Activated CD4-positive, alpha-beta T cell treated with anti-CD3 and anti-CD28 coated beads for 36 hours (primary cell): Measurements from ENCODE around the gene C1R. TPM values are rescaled to one million over a fixed set of nuclear protein-coding genes. Genes with fewer than 3 reads are reported as not detected.
A peak's percentile ranks its signal among the peaks of the same experiment; 100 is the strongest.

Source experiments
- ATAC-seq: fragments of 200-7000 bp; cut with Tn5 transposase; one replicate; pipeline ENCODE4 v1.10.0; 2021; ENCODE audit warnings: mild to moderate bottlenecking, moderate library complexity
- CTCF ChIA-PET: fragments of 350-600 bp; sonication (Branson Sonifier 250); formaldehyde crosslinking; loops from one replicate; lab custom pipeline; 2021; ENCODE audit warnings: antibody characterized with exemption; lab: Charles Lee
- POLR2A ChIA-PET: fragments of 350-600 bp; sonication (Branson Sonifier 250); formaldehyde crosslinking; loops from one replicate; lab custom pipeline; 2021; ENCODE audit warnings: antibody characterized with exemption, inconsistent platforms; lab: Charles Lee
- DNase-seq: peaks from one replicate; pipeline ENCODE4 v3.0.0-alpha.2; 2020
- H3K27ac Mint-ChIP-seq: one replicate; pipeline ENCODE4 v1.8.0; 2021; ENCODE audit warnings: mixed read lengths
- H3K27me3 Mint-ChIP-seq: one replicate; pipeline ENCODE4 v1.8.0; 2021; ENCODE audit warnings: mixed read lengths
- H3K36me3 Mint-ChIP-seq: one replicate; pipeline ENCODE4 v1.8.0; 2021; ENCODE audit warnings: low read depth, mixed read lengths
- H3K4me1 Mint-ChIP-seq: one replicate; pipeline ENCODE4 v1.8.0; 2021; ENCODE audit warnings: mixed read lengths
- H3K4me3 Mint-ChIP-seq: one replicate; pipeline ENCODE4 v1.8.0; 2021; ENCODE audit warnings: mild to moderate bottlenecking, moderate library complexity, mixed read lengths
- H3K9me3 Mint-ChIP-seq: one replicate; pipeline ENCODE4 v1.8.0; 2021; ENCODE audit warnings: low read depth, mixed read lengths
- intact Hi-C, 2 experiments: fragments of 100-400 bp; cut with DNase I in 1 of 2; cut with micrococcal nuclease in 1 of 2; formaldehyde crosslinking; loops; one replicate each; pipeline versions ENCODE4 v1.14.2 to v1.15.1; 2022 to 2024; cut with DNase I, micrococcal nuclease
- total RNA-seq, 2 experiments: library from RNA; stranded (reverse); gene quantifications; one replicate each; pipeline ENCODE4 v1.2.3, GENCODE V29; 2021

C1R gene
- total RNA-seq, 2 experiments from 2014 or later, result 1.4 to 2.2 TPM

GRCh38 chr12:7099290-7099996, 7.2 kb upstream of the C1R start:
- CTCF ChIA-PET, result interaction anchor here (0.6 to 0.9 kb wide), 2 partner anchors 9 to 176 kb away, joined by 3 read pairs; no protein-coding TSS in a partner anchor
- Mint-ChIP-seq H3K27ac (no peak overlapping the region), H3K4me1 (no peaks in the 10 kb centered on the region), H3K36me3 (peaks cover 11% of the 10 kb centered on the region), H3K27me3 (no peaks in the 10 kb centered on the region), H3K4me3 (no peak overlapping the region), H3K9me3 (no peaks in the 10 kb centered on the region)
- DNase-seq, result no peak
- POLR2A ChIA-PET, result no interaction called here
- no peak for ATAC-seq
- intact Hi-C loops, result no loop called here

DNA sequence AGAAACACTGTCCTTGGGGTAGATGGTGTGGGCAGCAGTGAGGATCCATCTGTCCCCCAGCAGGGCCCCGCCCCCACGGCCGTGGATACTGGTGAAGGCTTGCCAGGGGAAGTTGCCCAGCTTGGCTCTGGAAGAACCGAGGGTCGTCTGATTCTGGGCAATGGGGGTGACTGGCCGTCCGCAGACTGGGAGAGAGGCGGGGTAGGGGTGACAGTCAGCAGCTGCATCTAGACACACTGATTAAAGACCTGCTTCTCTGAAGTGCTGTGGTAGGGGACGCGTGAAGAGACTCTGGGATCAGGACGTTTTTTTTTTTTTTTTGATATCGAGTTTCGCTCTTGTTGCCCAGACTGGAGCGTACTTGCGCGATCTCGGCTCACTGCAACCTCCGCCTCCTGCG, 4.7 kb upstream of the C1R start:
- Mint-ChIP-seq H3K27ac (no peak overlapping the region), H3K4me1 (peaks cover 5% of the 10 kb centered on the region), H3K36me3 (peaks cover 7% of the 10 kb centered on the region), H3K9me3 (no peaks in the 10 kb centered on the region), H3K27me3 (no peaks in the 10 kb centered on the region), H3K4me3 (no peak overlapping the region)
- intact Hi-C loops, result no loop called here
- CTCF ChIA-PET, result interaction anchor here (2.2 kb wide), 1 partner anchor 48 kb away, joined by 7 read pairs; no protein-coding TSS in a partner anchor
- POLR2A ChIA-PET, result no interaction called here
- no peak for ATAC-seq
- DNase-seq, result no peak

DNA sequence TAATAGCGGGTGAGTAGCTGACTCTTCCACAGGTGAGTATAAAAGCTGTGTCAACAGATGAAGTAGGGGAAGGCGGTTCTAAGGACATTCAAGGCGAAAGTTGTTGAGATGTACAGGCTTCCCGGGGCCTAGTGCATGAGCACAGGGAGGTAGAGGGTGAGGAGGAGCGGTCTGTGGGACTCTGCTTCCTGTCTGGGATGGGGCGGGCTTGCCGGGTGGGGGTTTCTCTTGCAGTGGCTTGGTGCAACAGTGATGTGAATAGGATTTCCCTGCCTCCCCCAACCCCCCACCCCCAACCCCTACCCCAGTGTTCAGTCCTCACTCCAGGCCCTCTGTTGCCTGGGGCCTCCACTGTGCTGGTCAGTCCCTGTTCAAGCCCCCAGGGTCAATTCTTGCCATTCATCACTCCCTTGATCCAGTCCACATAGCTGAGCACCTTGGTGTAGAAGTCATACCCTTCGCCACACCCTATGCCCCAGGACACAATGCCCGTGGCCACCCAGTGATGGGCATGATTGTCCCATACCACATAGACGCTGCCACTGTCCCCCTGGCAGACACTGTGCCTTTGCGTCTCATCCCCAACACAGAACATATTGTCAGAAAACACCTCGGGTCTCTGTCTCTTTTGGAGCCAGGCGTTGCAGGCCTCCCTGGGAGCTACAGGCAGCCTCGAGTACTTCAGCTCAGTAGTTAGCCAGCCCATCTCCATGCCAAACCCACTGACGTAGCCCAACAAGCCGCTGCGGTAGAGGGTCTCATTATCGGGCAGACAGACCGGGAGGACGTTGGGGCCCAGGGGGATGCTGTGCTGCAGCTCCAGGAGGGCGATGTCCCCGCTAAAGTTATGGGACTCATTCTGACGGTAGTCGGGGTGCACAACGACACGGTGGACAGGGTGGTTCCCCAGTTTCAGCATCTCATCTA, 4.0 kb upstream of the C1R start:
- Mint-ChIP-seq H3K9me3 (no peaks in the 10 kb centered on the region), H3K27ac (no peak overlapping the region), H3K4me1 (peaks cover 6% of the 10 kb centered on the region), H3K27me3 (no peaks in the 10 kb centered on the region), H3K4me3 (no peak overlapping the region), H3K36me3 (peaks cover 7% of the 10 kb centered on the region)
- ChIA-PET POLR2A (no interaction called here), CTCF (interaction anchor here (1.1 to 2.2 kb wide), 3 partner anchors 12 to 97 kb away, joined by 3 to 7 read pairs (median 4); no protein-coding TSS in a partner anchor)
- DNase-seq (no peak), ATAC-seq (no peak)
- intact Hi-C loops, result no loop called here

DNA sequence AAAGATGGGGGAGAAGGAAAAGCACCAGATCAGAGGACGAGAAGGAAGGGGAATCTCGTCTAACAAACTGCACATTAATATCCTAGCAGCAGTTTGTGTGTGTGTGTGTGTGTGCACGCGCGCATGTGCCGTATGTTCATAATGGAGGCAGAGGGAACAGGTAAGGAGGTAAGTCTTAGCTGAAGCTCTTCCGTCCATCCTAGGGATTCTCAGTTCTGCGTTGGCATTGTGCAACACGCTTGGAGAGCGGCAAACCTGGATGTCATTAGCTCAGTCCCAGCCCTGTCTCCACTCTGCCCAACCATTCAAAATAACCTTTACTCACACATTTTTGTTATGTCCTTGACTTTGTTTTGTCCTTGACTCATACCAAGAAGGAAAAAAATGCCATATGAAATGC, 1.6 kb upstream of the C1R start:
- Mint-ChIP-seq H3K9me3 (no peaks in the 10 kb centered on the region), H3K27ac (no peak overlapping the region), H3K27me3 (no peaks in the 10 kb centered on the region), H3K4me1 (peaks cover 6% of the 10 kb centered on the region), H3K36me3 (peaks cover 7% of the 10 kb centered on the region), H3K4me3 (no peak overlapping the region)
- DNase-seq (no peak), ATAC-seq (no peak)
- intact Hi-C loops, result no loop called here
- CTCF ChIA-PET, result interaction anchor here (0.7 to 1.6 kb wide), 3 partner anchors 15 to 169 kb away, joined by 3 to 8 read pairs (median 4); partner anchors contain the start of gene C1RL
- POLR2A ChIA-PET, result no interaction called here

GRCh38 chr12:7093486-7093885, 1.2 kb upstream of the C1R start:
- Mint-ChIP-seq H3K27me3 (no peaks in the 10 kb centered on the region), H3K4me3 (no peak overlapping the region), H3K4me1 (peaks cover 6% of the 10 kb centered on the region), H3K9me3 (no peaks in the 10 kb centered on the region), H3K36me3 (peaks cover 5% of the 10 kb centered on the region), H3K27ac (no peak overlapping the region)
- ChIA-PET POLR2A (no interaction called here), CTCF (interaction anchor here (0.7 to 1.6 kb wide), 5 partner anchors 16 to 168 kb away, joined by 3 to 8 read pairs (median 3); partner anchors contain the start of gene C1RL)
- intact Hi-C loops, result no loop called here
- ATAC-seq (no peak), DNase-seq (no peak)

DNA sequence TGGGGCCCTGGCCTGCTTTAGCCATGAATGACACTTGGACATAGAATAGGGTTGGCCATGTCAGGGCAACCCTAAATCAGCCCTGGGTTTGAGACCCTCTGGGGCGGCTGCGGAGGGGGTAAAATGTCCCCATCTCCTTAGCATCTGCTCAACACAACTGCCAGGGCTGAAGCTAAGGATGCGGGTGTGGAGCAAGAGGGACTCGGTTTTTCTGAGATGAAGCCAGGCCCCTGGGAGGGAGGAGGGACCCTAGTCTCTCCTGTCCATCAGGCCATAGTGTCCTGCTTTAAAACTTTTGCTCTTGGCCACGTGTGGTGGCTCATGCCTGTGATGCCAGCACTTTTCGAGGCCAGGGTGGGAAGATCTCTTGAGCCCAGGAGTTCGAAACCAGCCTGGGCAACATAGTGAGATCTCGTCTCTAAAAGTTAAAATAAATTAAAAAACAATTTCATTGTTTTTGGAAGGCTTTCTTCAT, 778 bp upstream of the C1R start:
- H3K9me3 Mint-ChIP-seq, result no peaks in the 10 kb centered on the region
- H3K4me3 Mint-ChIP-seq, result no peak overlapping the region
- intact Hi-C loops, result loop anchor here (1.0 kb wide), 3 partner anchors 75 to 169 kb away; partner anchors contain the start of genes C12orf57 (in 2 of the 2) and LPCAT3 (in 1 of the 2)
- ChIA-PET POLR2A (no interaction called here), CTCF (interaction anchor here (0.7 to 1.6 kb wide), 9 partner anchors 18 to 168 kb away, joined by 3 to 8 read pairs (median 3); partner anchors contain the start of gene LPCAT3)
- DNase-seq (no peak), ATAC-seq (no peak)
- no peaks in the 10 kb centered on the region for H3K27me3 Mint-ChIP-seq
- no peaks in the 10 kb centered on the region for H3K36me3 Mint-ChIP-seq
- H3K4me1 Mint-ChIP-seq, result peaks cover 6% of the 10 kb centered on the region
- H3K27ac Mint-ChIP-seq, result no peak overlapping the region

DNA sequence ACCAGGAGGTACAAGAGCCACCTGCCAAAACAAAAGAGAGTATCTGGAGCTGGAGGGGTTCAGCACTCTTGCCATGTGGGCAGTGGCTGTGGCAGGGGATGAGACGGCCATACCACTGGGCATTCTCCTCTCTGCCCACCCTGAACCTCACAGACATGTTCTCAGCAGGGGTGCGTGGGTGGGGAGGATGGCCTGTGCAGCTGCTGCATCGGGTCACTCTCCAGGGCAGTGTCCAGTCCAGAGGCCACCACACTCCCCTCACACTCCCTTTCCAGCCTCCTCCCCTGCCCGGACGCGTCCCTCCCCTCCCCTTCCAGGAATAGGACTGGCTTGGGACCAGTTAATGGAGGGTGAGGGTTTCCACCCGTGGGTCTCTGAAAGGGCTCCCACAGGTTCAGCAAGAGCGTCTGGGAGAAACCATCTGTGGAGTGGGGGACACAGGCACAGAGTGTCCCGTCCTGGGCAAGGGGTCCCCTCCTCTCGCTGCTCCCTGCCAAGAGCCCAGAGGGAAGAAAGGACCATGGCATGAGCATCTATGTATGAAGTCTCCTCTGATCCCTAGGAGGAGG, 501 bp downstream of the C1R start:
- Mint-ChIP-seq H3K36me3 (no peaks in the 10 kb centered on the region), H3K4me3 (peak overlapping the region; percentile 59), H3K9me3 (no peaks in the 10 kb centered on the region), H3K27ac (peak overlapping the region; percentile 80), H3K4me1 (peaks cover 6% of the 10 kb centered on the region), H3K27me3 (no peaks in the 10 kb centered on the region)
- POLR2A ChIA-PET, result no interaction called here
- intact Hi-C loops, result loop anchor here (1.0 kb wide), 3 partner anchors 73 to 167 kb away; partner anchors contain the start of genes C12orf57 (in 2 of the 2) and LPCAT3 (in 1 of the 2)
- ATAC-seq (no peak), DNase-seq (no peak)
- CTCF ChIA-PET, result interaction anchor here (0.7 to 1.6 kb wide), 8 partner anchors 18 to 146 kb away, joined by 3 to 5 read pairs (median 3); partner anchors contain the start of genes C1RL and LPCAT3

GRCh38 chr12:7091171-7091570, 1.1 kb downstream of the C1R start:
- H3K9me3 Mint-ChIP-seq, result no peaks in the 10 kb centered on the region

GRCh38 chr12:7090222-7090998, 1.8 kb downstream of the C1R start:
- Mint-ChIP-seq H3K36me3 (no peaks in the 10 kb centered on the region), H3K4me3 (no peak overlapping the region), H3K27ac (no peak overlapping the region), H3K4me1 (peaks cover 6% of the 10 kb centered on the region), H3K27me3 (no peaks in the 10 kb centered on the region), H3K9me3 (no peaks in the 10 kb centered on the region)
- intact Hi-C loops, result no loop called here
- POLR2A ChIA-PET, result interaction anchor here (0.6 kb wide), 1 partner anchor 19 kb away, joined by 3 read pairs; the partner anchor contains the start of gene C1RL
- DNase-seq, result no peak
- no peak for ATAC-seq
- CTCF ChIA-PET, result interaction anchor here (1.1 to 3.2 kb wide), 4 partner anchors 12 to 21 kb away, joined by 3 to 21 read pairs (median 4); partner anchors contain the start of gene C1RL

More at GRCh38 chr12:7091171-7091570, 1.1 kb downstream of the C1R start:
- CTCF ChIA-PET, result interaction anchor here (0.7 to 1.2 kb wide), 6 partner anchors 12 to 139 kb away, joined by 3 to 6 read pairs (median 3); partner anchors contain the start of genes C1RL and LPCAT3
- intact Hi-C loops, result no loop called here
- H3K4me1 Mint-ChIP-seq, result peaks cover 6% of the 10 kb centered on the region
- H3K4me3 Mint-ChIP-seq, result no peak overlapping the region
- POLR2A ChIA-PET, result no interaction called here
- no peak for ATAC-seq
- DNase-seq, result no peak
- H3K27ac Mint-ChIP-seq, result no peak overlapping the region
- no peaks in the 10 kb centered on the region for H3K36me3 Mint-ChIP-seq
- H3K27me3 Mint-ChIP-seq, result no peaks in the 10 kb centered on the region
